Activated CD4-positive, alpha-beta T cell treated with anti-CD3 and anti-CD28 coated beads, Interleukin-2, Interleukin-4, amounts not matched to agents 100 ng/mL and 50 ng/mL, durations not matched to agents 16 hours and 8 hours (primary cell): Measurements from ENCODE around the gene FFAR1.
"Not testable (repeated sequence)": the region's sequence is repeated elsewhere in the genome, so short reads cannot be mapped to it uniquely, and the experiment has no call there.

ENCODE experiments used
- DNase-seq: peaks from one replicate; pipeline ENCODE4 v3.0.0-alpha.2; 2020; ENCODE audit warnings: low spot score

Gene FFAR1

GRCh38 chr19:35360880-35361420 is 13.2 kb downstream of the FFAR1 start:
- DNase-seq: no peak

- DNase-seq: no peak
These were observed 14.7 kb downstream of the FFAR1 start for GRCh38 chr19:35362261-35363000.

- no peak for DNase-seq
These were observed 15.4 kb downstream of the FFAR1 start for GRCh38 chr19:35363001-35363590.

GRCh38 chr19:35363711-35364425 is 16.2 kb downstream of the FFAR1 start:
- DNase-seq: no peak

GRCh38 chr19:35365303-35365702 is 17.6 kb downstream of the FFAR1 start:
- no peak for DNase-seq

GRCh38 chr19:35368378-35368777 is 20.7 kb downstream of the FFAR1 start:
- DNase-seq: no peak

GRCh38 chr19:35369522-35369921 is 21.8 kb downstream of the FFAR1 start:
- no peak for DNase-seq

- DNase-seq: no peak
These were observed 23.0 kb downstream of the FFAR1 start, which contains the start of gene GPR42 for GRCh38 chr19:35370722-35371121. Gene GPR42, plus strand, starts transcription at chr19:35371068. Its CDS starts 292 bp downstream, at chr19:35371360.

GRCh38 chr19:35373492-35373891 is 25.8 kb downstream of the FFAR1 start:
- no peak for DNase-seq

GRCh38 chr19:35374031-35374430 is 26.3 kb downstream of the FFAR1 start:
- DNase-seq: not testable (repeated sequence)

GRCh38 chr19:35375505-35376307 is 28.0 kb downstream of the FFAR1 start:
- no peak for DNase-seq

- no peak for DNase-seq
These were observed 30.0 kb downstream of the FFAR1 start for GRCh38 chr19:35377656-35378055.

- DNase-seq: no peak
These were observed 30.7 kb downstream of the FFAR1 start for GRCh38 chr19:35378356-35378755.

- DNase-seq: not testable (repeated sequence)
These were observed 31.8 kb downstream of the FFAR1 start for GRCh38 chr19:35379545-35379944.

- DNase-seq: no peak
These were observed 32.3 kb downstream of the FFAR1 start for GRCh38 chr19:35379992-35380391.

- no peak for DNase-seq
These were observed 32.9 kb downstream of the FFAR1 start for GRCh38 chr19:35380450-35381124.

GRCh38 chr19:35381318-35381717 is 33.6 kb downstream of the FFAR1 start:
- DNase-seq: no peak

- DNase-seq: no peak
These were observed 34.2 kb downstream of the FFAR1 start for GRCh38 chr19:35381926-35382325.

- DNase-seq: no peak
These were observed 35.8 kb downstream of the FFAR1 start for GRCh38 chr19:35383536-35383935.

- DNase-seq: no peak
These were observed 40.8 kb downstream of the FFAR1 start for GRCh38 chr19:35388277-35389054.
